Measurements from ENCODE around the gene HEG1.

Gene HEG1

GRCh38 chr3:125102470-125102869 is 46.7 kb upstream of the HEG1 start:
- H2BK120ac ChIP-seq (ENCODE audit: low read depth, low read length) = no peak overlapping the region
- H3K79me1 ChIP-seq (ENCODE audit: low read depth, low read length) = no peaks in the 10 kb centered on the region
- H3K4me1 ChIP-seq (ENCODE audit: control insufficient read depth in 2 of 2, insufficient read depth in 1 of 2, low read depth in 1 of 2, low read length in 2 of 2) = peaks cover 1 to 2% of the 10 kb centered on the region in 2 donors
- no peak overlapping the region for H3K9ac ChIP-seq (ENCODE audit: low read depth, low read length, poor library complexity)
- H3K14ac ChIP-seq (ENCODE audit: low read length) = no peak overlapping the region
- no peak overlapping the region for H2AFZ ChIP-seq (ENCODE audit: low read length)
- no peak overlapping the region for H3K27ac ChIP-seq (replicated peaks; ENCODE audit: low read length)
- no peak overlapping the region for H3K23ac ChIP-seq (ENCODE audit: low read depth, low read length, poor library complexity)
- peaks cover 0 to 26% of the 10 kb centered on the region in 2 donors for H3K9me3 ChIP-seq (replicated peaks in 1 of 2; ENCODE audit: control insufficient read depth in 2 of 2, insufficient read depth in 1 of 2, low read depth in 1 of 2, low read length in 2 of 2)
- H3K18ac ChIP-seq (ENCODE audit: low read length) = no peak overlapping the region
- no peak overlapping the region for H2BK5ac ChIP-seq (ENCODE audit: low read length)
- H3K4me2 ChIP-seq (ENCODE audit: insufficient read depth, low read length, poor library complexity, severe bottlenecking) = no peak overlapping the region
- no peak overlapping the region for H2BK12ac ChIP-seq (ENCODE audit: low read length)
- no peaks in the 10 kb centered on the region for H3K27me3 ChIP-seq (ENCODE audit: control insufficient read depth in 3 of 3, insufficient read depth in 3 of 3, low read depth in 1 of 3, low read length in 3 of 3)
- no peak overlapping the region for H3K4ac ChIP-seq (ENCODE audit: low read length)
- H3K4me3 ChIP-seq (ENCODE audit: low read length in 2 of 2) = no peak overlapping the region
- H2BK15ac ChIP-seq (ENCODE audit: low read length) = no peak overlapping the region
- no peak overlapping the region for H4K8ac ChIP-seq (ENCODE audit: low read depth, low read length)
- no peak for DNase-seq (ENCODE audit: low spot score)
- H4K91ac ChIP-seq (ENCODE audit: low read depth, low read length, poor library complexity) = no peak overlapping the region
- WGBS, 2 donors (ENCODE audit: extremely low coverage in 2 of 2, insufficient read length in 2 of 2, insufficient replicate concordance in 1 of 2) = no CpG with 5 or more reads among the region's 6 CpGs
- no peak overlapping the region for H2AK5ac ChIP-seq (ENCODE audit: low read depth, low read length)
- peaks cover 0 to 14% of the 10 kb centered on the region in 2 donors for H3K36me3 ChIP-seq (replicated peaks in 1 of 2; ENCODE audit: control insufficient read depth in 2 of 2, insufficient read depth in 2 of 2, low read length in 2 of 2)

GRCh38 chr3:125098611-125099291 is 43.0 kb upstream of the HEG1 start:
- H3K27me3 ChIP-seq (ENCODE audit: control insufficient read depth in 3 of 3, insufficient read depth in 3 of 3, low read depth in 1 of 3, low read length in 3 of 3) = no peaks in the 10 kb centered on the region
- H2AK5ac ChIP-seq (ENCODE audit: low read depth, low read length) = no peak overlapping the region
- H2BK15ac ChIP-seq (ENCODE audit: low read length) = no peak overlapping the region
- DNase-seq (ENCODE audit: low spot score) = no peak
- H3K14ac ChIP-seq (ENCODE audit: low read length) = no peak overlapping the region
- H3K18ac ChIP-seq (ENCODE audit: low read length) = no peak overlapping the region
- H3K36me3 ChIP-seq (replicated peaks in 1 of 2; ENCODE audit: control insufficient read depth in 2 of 2, insufficient read depth in 2 of 2, low read length in 2 of 2) = peaks cover 0 to 10% of the 10 kb centered on the region in 2 donors
- no CpG with 5 or more reads among the region's 4 CpGs for WGBS, 2 donors (ENCODE audit: extremely low coverage in 2 of 2, insufficient read length in 2 of 2, insufficient replicate concordance in 1 of 2)
- H2AFZ ChIP-seq (ENCODE audit: low read length) = no peak overlapping the region
- no peak overlapping the region for H3K4me2 ChIP-seq (ENCODE audit: insufficient read depth, low read length, poor library complexity, severe bottlenecking)
- H3K79me1 ChIP-seq (ENCODE audit: low read depth, low read length) = no peaks in the 10 kb centered on the region
- no peak overlapping the region for H4K8ac ChIP-seq (ENCODE audit: low read depth, low read length)
- H3K27ac ChIP-seq (replicated peaks; ENCODE audit: low read length) = no peak overlapping the region
- H3K4me1 ChIP-seq (ENCODE audit: control insufficient read depth in 2 of 2, insufficient read depth in 1 of 2, low read depth in 1 of 2, low read length in 2 of 2) = no peaks in the 10 kb centered on the region
- no peak overlapping the region for H2BK120ac ChIP-seq (ENCODE audit: low read depth, low read length)
- no peak overlapping the region for H2BK12ac ChIP-seq (ENCODE audit: low read length)
- H3K9ac ChIP-seq (ENCODE audit: low read depth, low read length, poor library complexity) = no peak overlapping the region
- H3K23ac ChIP-seq (ENCODE audit: low read depth, low read length, poor library complexity) = no peak overlapping the region
- no peak overlapping the region for H4K91ac ChIP-seq (ENCODE audit: low read depth, low read length, poor library complexity)
- H2BK5ac ChIP-seq (ENCODE audit: low read length) = no peak overlapping the region
- H3K9me3 ChIP-seq (replicated peaks in 1 of 2; ENCODE audit: control insufficient read depth in 2 of 2, insufficient read depth in 1 of 2, low read depth in 1 of 2, low read length in 2 of 2) = peaks cover 0 to 14% of the 10 kb centered on the region in 2 donors
- no peak overlapping the region for H3K4me3 ChIP-seq (ENCODE audit: low read length in 2 of 2)
- no peak overlapping the region for H3K4ac ChIP-seq (ENCODE audit: low read length)

- H3K23ac ChIP-seq (ENCODE audit: low read depth, low read length, poor library complexity) = no peak overlapping the region
- no peak overlapping the region for H3K9ac ChIP-seq (ENCODE audit: low read depth, low read length, poor library complexity)
- DNase-seq (ENCODE audit: low spot score) = no peak
- H3K18ac ChIP-seq (ENCODE audit: low read length) = no peak overlapping the region
- no peak overlapping the region for H4K8ac ChIP-seq (ENCODE audit: low read depth, low read length)
- no peak overlapping the region for H3K4ac ChIP-seq (ENCODE audit: low read length)
- no peak overlapping the region for H3K27ac ChIP-seq (replicated peaks; ENCODE audit: low read length)
- no peak overlapping the region for H3K4me3 ChIP-seq (ENCODE audit: low read length in 2 of 2)
- H3K36me3 ChIP-seq (replicated peaks in 1 of 2; ENCODE audit: control insufficient read depth in 2 of 2, insufficient read depth in 2 of 2, low read length in 2 of 2) = peaks cover 0 to 46% of the 10 kb centered on the region in 2 donors
- H2BK12ac ChIP-seq (ENCODE audit: low read length) = no peak overlapping the region
- H3K27me3 ChIP-seq (ENCODE audit: control insufficient read depth in 3 of 3, insufficient read depth in 3 of 3, low read depth in 1 of 3, low read length in 3 of 3) = no peaks in the 10 kb centered on the region
- H3K4me2 ChIP-seq (ENCODE audit: insufficient read depth, low read length, poor library complexity, severe bottlenecking) = no peak overlapping the region
- no peak overlapping the region for H2BK120ac ChIP-seq (ENCODE audit: low read depth, low read length)
- H3K9me3 ChIP-seq (replicated peaks in 1 of 2; ENCODE audit: control insufficient read depth in 2 of 2, insufficient read depth in 1 of 2, low read depth in 1 of 2, low read length in 2 of 2) = peaks cover 2 to 8% of the 10 kb centered on the region in 2 donors
- H3K4me1 ChIP-seq (ENCODE audit: control insufficient read depth in 2 of 2, insufficient read depth in 1 of 2, low read depth in 1 of 2, low read length in 2 of 2) = peaks cover 0 to 2% of the 10 kb centered on the region in 2 donors
- no peak overlapping the region for H2BK15ac ChIP-seq (ENCODE audit: low read length)
- H3K14ac ChIP-seq (ENCODE audit: low read length) = no peak overlapping the region
- H2AK5ac ChIP-seq (ENCODE audit: low read depth, low read length) = no peak overlapping the region
- H2AFZ ChIP-seq (ENCODE audit: low read length) = no peak overlapping the region
- no peak overlapping the region for H4K91ac ChIP-seq (ENCODE audit: low read depth, low read length, poor library complexity)
- H3K79me1 ChIP-seq (ENCODE audit: low read depth, low read length) = no peaks in the 10 kb centered on the region
- no peak overlapping the region for H2BK5ac ChIP-seq (ENCODE audit: low read length)
Measured at GRCh38 chr3:125090649-125091048, 34.9 kb upstream of the HEG1 start.

- Histone ChIP-seq H3K9ac (ENCODE audit: low read depth, low read length, poor library complexity) (no peak overlapping the region), H2BK12ac (ENCODE audit: low read length) (no peak overlapping the region), H3K9me3 (replicated peaks in 1 of 2; ENCODE audit: control insufficient read depth in 2 of 2, insufficient read depth in 1 of 2, low read depth in 1 of 2, low read length in 2 of 2) (peaks cover 2 to 8% of the 10 kb centered on the region in 2 donors), H3K27ac (replicated peaks; ENCODE audit: low read length) (no peak overlapping the region), H2AFZ (ENCODE audit: low read length) (no peak overlapping the region), H3K27me3 (ENCODE audit: control insufficient read depth in 3 of 3, insufficient read depth in 3 of 3, low read depth in 1 of 3, low read length in 3 of 3) (no peaks in the 10 kb centered on the region), H3K4me1 (ENCODE audit: control insufficient read depth in 2 of 2, insufficient read depth in 1 of 2, low read depth in 1 of 2, low read length in 2 of 2) (peaks cover 0 to 2% of the 10 kb centered on the region in 2 donors), H3K4me3 (ENCODE audit: low read length in 2 of 2) (no peak overlapping the region), H2BK5ac (ENCODE audit: low read length) (no peak overlapping the region), H3K36me3 (replicated peaks in 1 of 2; ENCODE audit: control insufficient read depth in 2 of 2, insufficient read depth in 2 of 2, low read length in 2 of 2) (peaks cover 0 to 52% of the 10 kb centered on the region in 2 donors), H3K18ac (ENCODE audit: low read length) (no peak overlapping the region), H4K91ac (ENCODE audit: low read depth, low read length, poor library complexity) (no peak overlapping the region), H4K8ac (ENCODE audit: low read depth, low read length) (no peak overlapping the region), H2BK15ac (ENCODE audit: low read length) (no peak overlapping the region), H3K4ac (ENCODE audit: low read length) (no peak overlapping the region), H3K79me1 (ENCODE audit: low read depth, low read length) (no peaks in the 10 kb centered on the region), H3K14ac (ENCODE audit: low read length) (no peak overlapping the region), H3K23ac (ENCODE audit: low read depth, low read length, poor library complexity) (no peak overlapping the region), H2BK120ac (ENCODE audit: low read depth, low read length) (no peak overlapping the region), H2AK5ac (ENCODE audit: low read depth, low read length) (no peak overlapping the region), H3K4me2 (ENCODE audit: insufficient read depth, low read length, poor library complexity, severe bottlenecking) (no peak overlapping the region)
- no CpG with 5 or more reads among the region's 6 CpGs for WGBS, 2 donors (ENCODE audit: extremely low coverage in 2 of 2, insufficient read length in 2 of 2, insufficient replicate concordance in 1 of 2)
- no peak for DNase-seq (ENCODE audit: low spot score)
Measured at GRCh38 chr3:125087768-125088391, 32.1 kb upstream of the HEG1 start.
